ENCODE measurements around the gene PVALEF. TPM values are rescaled to one million over a fixed set of nuclear protein-coding genes. Genes with fewer than 3 reads are reported as not detected.
"Not testable (repeated sequence)": the region's sequence is repeated elsewhere in the genome, so short reads cannot be mapped to it uniquely, and the experiment has no call there.

Gene PVALEF
- total RNA-seq, 2 experiments from 2014 or later = not detected

GRCh38 chr17:81206657-81207056, 41.4 kb downstream of the PVALEF start:
- ChIA-PET CTCF (interaction anchor here (1.3 kb wide), 1 partner anchor 34 kb away, joined by 3 read pairs; no protein-coding TSS in a partner anchor), POLR2A (no interaction called here)

DNA sequence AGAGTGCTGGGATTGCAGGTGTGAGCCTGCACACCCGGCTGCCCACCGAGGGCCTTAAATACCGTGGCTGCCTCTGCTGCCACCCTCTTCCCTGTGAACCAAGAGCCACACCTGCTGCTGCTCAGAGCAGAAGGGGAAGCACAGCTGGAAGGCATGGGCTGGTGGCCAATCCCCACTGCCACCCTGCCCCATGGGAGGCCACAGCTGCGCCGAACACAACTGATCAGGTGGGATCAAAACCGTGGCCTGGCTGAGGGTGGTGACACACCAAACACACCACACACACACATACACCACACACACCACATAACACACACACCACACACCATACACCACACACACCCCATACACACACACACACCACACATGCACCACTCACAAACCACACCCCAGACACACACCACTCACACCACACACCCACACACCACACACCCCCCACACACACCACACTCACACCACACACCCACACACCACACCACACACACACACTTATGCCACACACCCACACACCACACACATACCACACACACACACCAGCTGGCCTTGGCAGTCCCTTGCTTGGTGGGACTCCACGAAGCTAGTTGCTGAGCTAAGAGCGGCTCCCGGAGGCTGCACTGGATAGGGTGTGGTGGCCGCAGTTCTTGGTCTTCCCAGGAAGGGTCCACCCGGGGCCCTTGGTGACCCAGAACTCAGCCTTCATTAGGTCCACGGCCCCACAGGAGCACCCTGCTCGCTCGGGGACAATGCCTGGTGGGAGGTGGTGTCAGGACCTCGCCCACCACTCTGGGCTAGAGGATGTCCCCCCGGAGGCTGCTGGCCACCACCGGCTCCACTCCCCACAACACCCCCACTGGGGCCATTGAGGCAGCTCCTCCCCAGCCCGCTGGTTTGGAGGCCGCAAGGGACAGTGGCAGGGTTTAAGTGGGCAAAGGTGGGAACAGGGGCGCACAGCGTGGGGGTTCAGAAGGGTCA, 42.6 kb downstream of the PVALEF start:
- ChIA-PET POLR2A (no interaction called here), CTCF (interaction anchor here (0.7 kb wide), 1 partner anchor 770 kb away, joined by 3 read pairs; no protein-coding TSS in a partner anchor)

DNA sequence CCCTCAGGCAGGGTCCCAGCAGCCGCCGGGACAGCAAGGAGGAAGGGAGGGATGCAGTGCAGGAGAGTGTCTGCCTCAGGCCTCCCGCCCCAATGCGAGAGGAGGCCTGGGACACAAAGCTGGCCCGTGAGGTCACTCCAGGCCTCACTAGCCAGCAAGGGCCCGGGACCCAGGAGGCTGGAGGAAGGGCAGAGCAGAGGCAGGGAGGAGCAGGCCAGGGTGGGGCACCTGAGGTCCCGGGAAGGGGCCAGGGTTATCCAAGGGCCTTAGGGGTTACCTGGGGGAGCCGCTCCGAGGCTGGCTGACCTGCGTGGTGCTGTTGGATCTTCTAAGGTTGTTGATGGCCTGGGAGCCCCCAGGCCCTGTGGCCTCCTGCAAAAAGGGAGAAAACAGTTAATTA, 43.3 kb downstream of the PVALEF start:
- ChIA-PET CTCF (no interaction called here), POLR2A (no interaction called here)

DNA sequence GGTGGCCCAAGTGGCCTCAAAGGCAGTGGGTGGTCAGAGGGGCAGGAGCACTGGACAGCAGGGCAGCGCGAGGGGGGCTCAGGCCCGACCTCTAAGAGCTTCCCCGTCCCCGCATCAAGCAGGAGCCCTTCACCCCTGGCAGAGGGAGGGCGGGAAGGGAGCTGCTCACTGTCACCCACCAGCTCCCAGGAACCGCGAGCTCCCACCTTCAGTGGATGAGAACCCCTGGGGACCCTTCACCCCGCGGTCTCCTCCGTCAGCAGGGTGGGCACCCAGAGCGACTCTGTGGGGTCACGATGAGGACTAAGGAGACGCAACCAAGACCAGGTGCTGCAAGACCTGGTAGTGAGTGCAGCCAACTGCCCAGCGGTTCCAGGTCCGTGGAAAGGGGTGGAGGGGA, 43.8 kb downstream of the PVALEF start:
- ChIA-PET CTCF (interaction anchor here (0.5 kb wide), 1 partner anchor 64 kb away, joined by 3 read pairs; no protein-coding TSS in a partner anchor), POLR2A (no interaction called here)

GRCh38 chr17:81210466-81210865, 45.2 kb downstream of the PVALEF start:
- CTCF ChIA-PET = no interaction called here
- POLR2A ChIA-PET = no interaction called here

DNA sequence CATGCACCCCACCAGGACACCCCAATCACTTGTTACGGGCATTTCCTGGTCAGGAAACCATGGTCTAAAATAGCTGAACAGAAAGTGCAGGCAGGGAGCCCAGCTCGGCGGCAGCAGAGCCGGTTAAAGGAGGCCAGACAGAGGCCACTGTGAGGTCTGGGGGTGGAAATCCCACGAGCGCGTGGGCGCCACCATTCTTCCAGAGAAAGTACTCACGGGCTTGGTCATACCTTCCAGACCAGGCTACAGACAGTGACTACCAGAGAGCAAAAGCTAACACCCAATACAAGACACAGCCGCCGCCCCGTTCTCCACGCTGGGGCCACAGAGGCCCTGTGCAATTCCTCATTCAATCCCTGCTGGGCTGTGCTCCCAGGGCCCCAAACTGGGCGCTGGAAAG, 45.6 kb downstream of the PVALEF start:
- POLR2A ChIA-PET = no interaction called here
- CTCF ChIA-PET = no interaction called here

DNA sequence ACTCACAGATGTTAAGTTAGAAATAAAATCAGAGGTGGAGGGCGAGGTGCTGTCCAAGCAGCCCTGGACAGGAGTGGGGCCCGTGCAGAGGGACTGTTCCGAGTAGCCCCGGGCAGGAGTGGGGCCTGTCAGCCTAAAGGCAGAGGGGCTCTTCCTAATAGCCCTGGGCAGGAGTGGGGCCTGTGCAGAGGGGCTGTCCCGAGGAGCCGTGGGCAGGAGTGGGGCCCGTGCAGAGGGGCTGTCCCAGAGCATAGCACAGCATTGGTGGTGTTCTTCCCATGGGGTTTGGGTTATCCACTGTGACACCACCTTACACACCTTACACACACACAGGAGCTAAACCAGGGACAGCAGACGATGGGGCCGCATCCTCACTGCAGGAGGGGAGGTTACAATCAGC, 47.1 kb downstream of the PVALEF start:
- CTCF ChIA-PET = no interaction called here
- POLR2A ChIA-PET = no interaction called here

DNA sequence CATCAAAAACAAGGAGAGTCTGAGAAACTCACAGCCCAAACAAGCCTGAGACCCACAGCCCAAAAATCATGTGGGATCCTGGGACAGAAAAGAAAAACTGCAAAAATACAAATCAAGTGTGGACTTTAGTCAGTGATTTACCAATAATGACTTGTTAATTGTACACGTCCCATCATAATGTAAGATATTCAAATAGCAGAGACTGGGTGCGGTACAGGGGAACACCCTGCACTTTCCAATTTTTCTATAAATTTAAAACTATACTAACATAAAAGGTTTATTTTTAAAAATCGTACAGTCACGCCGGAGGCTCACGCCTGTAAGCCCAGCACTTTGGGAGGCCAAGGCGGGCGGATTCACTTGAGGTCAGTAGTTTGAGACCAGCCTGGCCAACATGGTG, 48.7 kb downstream of the PVALEF start:
- CTCF ChIA-PET = no interaction called here
- POLR2A ChIA-PET = no interaction called here

GRCh38 chr17:81217491-81217890, 52.2 kb downstream of the PVALEF start:
- ChIA-PET CTCF (no interaction called here), POLR2A (no interaction called here)

DNA sequence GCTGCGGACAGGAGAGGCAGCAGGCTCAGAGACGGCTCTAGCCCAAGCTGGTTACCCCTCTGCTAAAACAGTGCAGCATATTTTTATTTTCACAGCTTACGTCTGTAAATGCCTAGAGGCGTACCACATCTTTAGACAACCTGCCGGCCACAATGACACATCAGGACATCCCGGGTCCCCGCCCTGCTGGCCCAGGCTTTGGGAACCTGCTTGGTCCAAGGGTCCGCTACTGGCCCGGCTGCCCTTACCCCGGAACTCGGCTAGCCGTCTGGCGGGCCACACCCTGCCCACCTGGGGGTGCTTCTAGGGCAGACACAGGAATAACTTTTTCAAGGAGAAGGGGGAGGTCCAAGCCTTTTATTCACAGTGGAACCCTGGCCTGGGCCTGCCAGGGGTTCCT, 53.2 kb downstream of the PVALEF start:
- ChIA-PET POLR2A (no interaction called here), CTCF (no interaction called here)

GRCh38 chr17:81218991-81219390, 53.7 kb downstream of the PVALEF start:
- CTCF ChIA-PET = no interaction called here
- POLR2A ChIA-PET = interaction anchor here (0.6 kb wide), 1 partner anchor 159 kb away, joined by 5 read pairs; no protein-coding TSS in a partner anchor

- ChIA-PET CTCF (no interaction called here), POLR2A (interaction anchor here (0.6 kb wide), 1 partner anchor 159 kb away, joined by 5 read pairs; no protein-coding TSS in a partner anchor)
Observed at GRCh38 chr17:81219476-81220180, 54.3 kb downstream of the PVALEF start.

DNA sequence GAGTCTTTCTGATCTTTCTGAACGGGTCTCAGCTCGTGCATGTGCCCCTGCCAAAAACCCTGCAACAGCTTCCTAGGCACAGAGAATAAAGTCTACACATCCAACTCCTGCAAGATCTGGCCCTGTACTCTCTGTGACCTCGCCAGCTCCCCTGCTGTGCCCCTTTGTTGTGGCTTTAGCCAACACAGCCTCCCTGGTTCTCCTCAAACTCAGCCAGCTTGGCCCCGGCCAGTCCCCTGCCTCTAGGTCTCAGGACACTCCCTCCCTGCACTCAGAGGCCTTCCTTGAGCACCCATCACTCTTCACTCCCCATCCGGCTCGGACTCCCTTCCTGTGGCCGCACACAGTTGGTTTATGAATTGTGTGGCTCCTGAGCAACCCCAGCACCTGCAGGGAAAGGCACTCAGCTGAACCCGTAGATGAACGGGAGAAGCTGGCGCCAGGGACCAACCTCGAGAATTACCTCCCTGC, 56.1 kb downstream of the PVALEF start:
- ChIA-PET POLR2A (no interaction called here), CTCF (no interaction called here)

GRCh38 chr17:81221842-81222619, 56.7 kb downstream of the PVALEF start:
- ChIA-PET CTCF (interaction anchor here (0.8 to 1.5 kb wide), 2 partner anchors 120 to 343 kb away, joined by 3 to 4 read pairs; no protein-coding TSS in a partner anchor), POLR2A (interaction anchor here (0.6 to 1.2 kb wide), 5 partner anchors 11 to 461 kb away, joined by 3 to 12 read pairs (median 3); partner anchors contain the start of genes ARL16, HGS, NDUFAF8 and TEPSIN)

- CTCF ChIA-PET = interaction anchor here (0.8 to 1.5 kb wide), 3 partner anchors 16 to 342 kb away, joined by 3 to 4 read pairs (median 3); no protein-coding TSS in a partner anchor
- POLR2A ChIA-PET = interaction anchor here (0.6 to 1.2 kb wide), 6 partner anchors 11 to 461 kb away, joined by 3 to 12 read pairs (median 3); partner anchors contain the start of genes ARL16, CHMP6, HGS and NDUFAF8
Observed at GRCh38 chr17:81222620-81222905, 57.3 kb downstream of the PVALEF start.

GRCh38 chr17:81222906-81223761, 57.8 kb downstream of the PVALEF start, which contains the start of gene CEP131:
Gene CEP131 (minus strand): TSS chr17:81222965. CDS start chr17:81220056, 2,909 bp downstream.
- CTCF ChIA-PET = interaction anchor here (0.8 to 1.5 kb wide), 2 partner anchors 15 to 121 kb away, joined by 3 to 4 read pairs; no protein-coding TSS in a partner anchor
- POLR2A ChIA-PET = interaction anchor here (0.6 to 1.2 kb wide), 6 partner anchors 10 to 460 kb away, joined by 3 to 12 read pairs (median 3); partner anchors contain the start of genes ARL16, CHMP6, HGS and NDUFAF8

DNA sequence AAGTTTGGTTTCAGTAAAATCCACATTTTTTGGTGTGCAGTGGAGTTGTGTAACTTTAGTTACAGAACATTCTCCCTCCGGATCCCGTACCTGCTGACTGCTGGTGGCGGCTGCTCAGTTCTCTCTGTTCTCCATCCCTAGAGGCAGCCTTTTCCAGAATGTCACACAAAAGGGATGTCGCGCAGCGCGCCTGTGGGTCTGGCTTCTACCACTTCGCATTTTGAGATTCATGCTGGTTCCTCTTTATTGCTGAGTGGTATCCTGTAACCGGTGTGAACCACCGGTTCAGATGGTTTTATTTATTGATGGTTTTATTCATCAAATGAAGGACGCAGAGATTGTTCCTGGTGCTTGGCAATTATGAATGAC, 58.4 kb downstream of the PVALEF start:
- POLR2A ChIA-PET = no interaction called here
- CTCF ChIA-PET = no interaction called here

DNA sequence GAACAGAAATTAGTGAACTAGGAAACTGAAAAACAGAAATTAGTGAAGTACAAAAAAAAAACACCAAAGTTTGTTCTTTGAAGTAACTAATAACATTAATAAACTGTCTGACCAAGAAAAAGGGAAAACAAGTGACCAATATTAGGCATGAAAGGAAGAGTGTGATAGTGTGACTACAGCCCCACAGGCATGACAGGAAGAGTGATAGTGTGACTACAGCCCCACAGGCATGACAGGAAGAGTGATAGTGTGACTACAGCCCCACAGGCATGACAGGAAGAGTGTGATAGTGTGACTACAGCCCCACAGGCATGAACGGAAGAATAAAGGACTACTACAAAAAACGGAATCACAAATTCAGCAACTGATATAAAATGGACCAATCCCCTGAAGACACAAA, 62.3 kb downstream of the PVALEF start:
- CTCF ChIA-PET, POLR2A ChIA-PET: not testable (repeated sequence)

Data from activated CD8-positive, alpha-beta memory T cell treated with anti-CD3 and anti-CD28 coated beads for 36 hours (primary cell).